Tibial nerve (tissue), 4 donors: ENCODE data around the gene EYA2. TPM values are rescaled to one million over a fixed set of nuclear protein-coding genes. Genes with fewer than 3 reads are reported as not detected.

Experiments used
- DNase-seq, 2 donors: peaks; one replicate each; pipeline ENCODE4 v3.0.0-alpha.2; 2019; ENCODE audit warnings: low spot score in 2 of 2
- H3K27ac ChIP-seq, 4 donors: fragments of 200-600 bp; sonication (generic) in 3 of 4; one replicate each; pipeline ENCODE4 v1.5.1; 2017 to 2019; ENCODE audit warnings: mild to moderate bottlenecking in 1 of 4
- H3K27me3 ChIP-seq, 2 donors: fragments of 200-600 bp; sonication (generic) in 1 of 2; one replicate each; pipeline versions ENCODE4 v1.5.1 to v1.6.0; 2017 to 2019
- H3K36me3 ChIP-seq, 3 donors: fragments of 200-600 bp; sonication (generic); one replicate each; pipeline ENCODE4 v1.5.1; 2018 to 2019
- H3K4me1 ChIP-seq, 4 donors: fragments of 200-600 bp; sonication (generic) in 3 of 4; one replicate each; pipeline ENCODE4 v1.5.1; 2017 to 2019
- H3K4me3 ChIP-seq, 4 donors: fragments of 200-600 bp; sonication (generic) in 3 of 4; one replicate each; pipeline ENCODE4 v1.5.1; 2017 to 2019; ENCODE audit warnings: mild to moderate bottlenecking in 1 of 4, moderate library complexity in 1 of 4
- H3K9me3 ChIP-seq, 4 donors: fragments of 200-600 bp; sonication (generic) in 3 of 4; one replicate each; pipeline ENCODE4 v1.5.1; 2017 to 2019
- CTCF ChIP-seq, 5 experiments: fragments of 200-600 bp in 3 of 5; fragments of 450-650 bp in 2 of 5; sonication (generic) in 3 of 5; IDR thresholded peaks; one replicate each; pipeline ENCODE4 v1.5.1; 2016 to 2019; ENCODE audit warnings: antibody characterized with exemption in 5 of 5, mild to moderate bottlenecking in 3 of 5, moderate library complexity in 2 of 5
- EP300 ChIP-seq, 2 donors: sonication (generic); formaldehyde crosslinking; IDR thresholded peaks; one replicate each; pipeline ENCODE4 v1.6.1; 2017; ENCODE audit warnings: antibody characterized with exemption in 2 of 2, mild to moderate bottlenecking in 1 of 2
- POLR2A ChIP-seq, 2 donors: fragments of 450-650 bp; IDR thresholded peaks; one replicate each; pipeline ENCODE4 v1.6.1; 2017; ENCODE audit warnings: antibody characterized with exemption in 2 of 2, mild to moderate bottlenecking in 2 of 2, moderate library complexity in 2 of 2
- WGBS, 2 donors: methylation state at CpG; one replicate each; pipeline ENCODE4 v1.1.5; 2018; 5-methylcytosine and 5-hydroxymethylcytosine counted together
- total RNA-seq, 4 donors: library from RNA; depleted of rRNA; stranded (reverse); fragments of >200 nt; gene quantifications; one replicate each; pipeline ENCODE4 v1.1.0, GENCODE V29; 2016

EYA2 gene
- total RNA-seq, 4 donors from 2014 or later = 13.8 to 25.5 (median 20.2) TPM

DNA sequence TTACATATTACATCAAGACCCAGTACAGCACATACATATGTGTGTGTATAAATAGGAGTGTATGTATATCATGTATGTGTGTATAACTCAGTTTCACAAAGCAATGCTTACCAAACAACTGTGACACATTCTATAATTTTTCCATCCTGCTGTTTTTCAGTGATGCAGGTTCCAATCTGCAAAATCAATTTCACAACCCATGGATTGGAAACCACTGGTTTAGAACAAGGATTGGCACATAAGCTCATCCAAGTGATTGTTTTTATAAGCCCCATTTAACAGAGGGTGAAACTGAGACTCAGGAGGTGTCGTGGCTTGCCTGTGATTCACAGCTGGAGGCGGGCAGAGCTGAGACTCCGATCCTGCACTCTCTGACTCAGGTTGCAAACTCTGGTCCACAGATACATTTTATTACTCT lies 303.6 kb downstream of the EYA2 start:
- peaks cover 0 to 8% (median 2%) of the 10 kb centered on the region in 4 donors for H3K4me1 ChIP-seq
- no peak for DNase-seq
- no peaks in the 10 kb centered on the region for H3K27me3 ChIP-seq
- no peaks in the 10 kb centered on the region for H3K36me3 ChIP-seq
- no peaks in the 10 kb centered on the region for H3K9me3 ChIP-seq
- 84 to 90% methylated on average over 3 of the region's 3 CpGs for WGBS, 2 donors
- TF ChIP-seq CTCF (IDR thresholded peaks at IDR 0.05) = no peak
- no peak for TF ChIP-seq EP300 (IDR thresholded peaks at IDR 0.05)
- TF ChIP-seq POLR2A (IDR thresholded peaks at IDR 0.05) = no peak
- H3K27ac ChIP-seq = no peak overlapping the region
- no peak overlapping the region for H3K4me3 ChIP-seq

DNA sequence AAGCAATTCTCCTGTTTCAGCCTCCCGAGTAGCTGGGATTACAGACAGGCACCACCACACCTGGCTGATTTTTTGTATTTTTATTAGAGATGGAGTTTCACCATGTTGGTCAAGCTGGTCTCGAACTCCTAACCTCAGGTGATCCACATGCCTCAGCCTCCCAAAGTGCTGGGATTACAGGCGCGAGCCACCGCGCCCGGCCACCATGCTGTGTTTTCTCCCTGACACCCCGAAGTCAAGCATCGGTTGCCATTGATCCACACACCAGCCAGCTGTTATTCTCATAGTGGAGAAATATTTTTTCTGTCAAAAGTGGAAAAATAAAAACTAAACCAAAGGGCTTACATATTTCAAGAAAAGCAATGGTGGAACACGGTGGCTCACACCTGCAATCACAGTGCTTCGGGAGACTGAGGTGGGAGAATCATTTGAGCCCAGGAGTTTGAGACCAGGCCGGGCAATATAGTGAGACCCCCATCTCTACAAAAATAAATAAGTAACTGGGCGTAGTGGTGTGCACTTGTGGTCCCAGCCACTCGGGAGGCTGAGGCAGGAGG lies 304.4 kb downstream of the EYA2 start:
- Histone ChIP-seq H3K27me3 (no peaks in the 10 kb centered on the region), H3K27ac (no peak overlapping the region), H3K4me1 (peaks cover 0 to 8% (median 2%) of the 10 kb centered on the region in 4 donors), H3K36me3 (no peaks in the 10 kb centered on the region), H3K9me3 (no peaks in the 10 kb centered on the region), H3K4me3 (no peak overlapping the region)
- DNase-seq = no peak
- TF ChIP-seq EP300 (IDR thresholded peaks at IDR 0.05) = no peak
- TF ChIP-seq POLR2A (IDR thresholded peaks at IDR 0.05) = no peak
- TF ChIP-seq CTCF (IDR thresholded peaks at IDR 0.05) = no peak
- 90 to 92% methylated on average over 14 of the region's 14 CpGs for WGBS, 2 donors

- WGBS, 2 donors = 89 to 92% methylated on average over 9 of the region's 9 CpGs
- Histone ChIP-seq H3K9me3 (no peaks in the 10 kb centered on the region), H3K36me3 (no peaks in the 10 kb centered on the region), H3K27me3 (no peaks in the 10 kb centered on the region), H3K27ac (no peak overlapping the region), H3K4me3 (no peak overlapping the region), H3K4me1 (peaks cover 0 to 6% (median 2%) of the 10 kb centered on the region in 4 donors)
- no peak for TF ChIP-seq CTCF (IDR thresholded peaks at IDR 0.05)
- TF ChIP-seq EP300 (IDR thresholded peaks at IDR 0.05) = no peak
- no peak for TF ChIP-seq POLR2A (IDR thresholded peaks at IDR 0.05)
- no peak for DNase-seq
These were observed 306.6 kb downstream of the EYA2 start for GRCh38 chr20:47201074-47201730.

- Histone ChIP-seq H3K4me1 (no peaks in the 10 kb centered on the region), H3K4me3 (no peak overlapping the region), H3K36me3 (peaks cover 0 to 3% (median 0%) of the 10 kb centered on the region in 3 donors), H3K9me3 (no peaks in the 10 kb centered on the region), H3K27me3 (no peaks in the 10 kb centered on the region), H3K27ac (no peak overlapping the region)
- WGBS, 2 donors = 75 to 85% methylated on average over 8 to 10 of the region's 10 CpGs
- TF ChIP-seq POLR2A (IDR thresholded peaks at IDR 0.05) (no peak), EP300 (IDR thresholded peaks at IDR 0.05) (no peak), CTCF (IDR thresholded peaks at IDR 0.05) (no peak)
- no peak for DNase-seq
These were observed 308.4 kb downstream of the EYA2 start for GRCh38 chr20:47202733-47203667.
